Measurements from ENCODE around the gene PCDHA8. TPM values are rescaled to one million over a fixed set of nuclear protein-coding genes. Genes with fewer than 3 reads are reported as not detected.
"Not testable (repeated sequence)": the region's sequence is repeated elsewhere in the genome, so short reads cannot be mapped to it uniquely, and the experiment has no call there.

The PCDHA8 gene
- total RNA-seq, 4 donors from 2014 or later, result 0.18 TPM; not detected in 3

DNA sequence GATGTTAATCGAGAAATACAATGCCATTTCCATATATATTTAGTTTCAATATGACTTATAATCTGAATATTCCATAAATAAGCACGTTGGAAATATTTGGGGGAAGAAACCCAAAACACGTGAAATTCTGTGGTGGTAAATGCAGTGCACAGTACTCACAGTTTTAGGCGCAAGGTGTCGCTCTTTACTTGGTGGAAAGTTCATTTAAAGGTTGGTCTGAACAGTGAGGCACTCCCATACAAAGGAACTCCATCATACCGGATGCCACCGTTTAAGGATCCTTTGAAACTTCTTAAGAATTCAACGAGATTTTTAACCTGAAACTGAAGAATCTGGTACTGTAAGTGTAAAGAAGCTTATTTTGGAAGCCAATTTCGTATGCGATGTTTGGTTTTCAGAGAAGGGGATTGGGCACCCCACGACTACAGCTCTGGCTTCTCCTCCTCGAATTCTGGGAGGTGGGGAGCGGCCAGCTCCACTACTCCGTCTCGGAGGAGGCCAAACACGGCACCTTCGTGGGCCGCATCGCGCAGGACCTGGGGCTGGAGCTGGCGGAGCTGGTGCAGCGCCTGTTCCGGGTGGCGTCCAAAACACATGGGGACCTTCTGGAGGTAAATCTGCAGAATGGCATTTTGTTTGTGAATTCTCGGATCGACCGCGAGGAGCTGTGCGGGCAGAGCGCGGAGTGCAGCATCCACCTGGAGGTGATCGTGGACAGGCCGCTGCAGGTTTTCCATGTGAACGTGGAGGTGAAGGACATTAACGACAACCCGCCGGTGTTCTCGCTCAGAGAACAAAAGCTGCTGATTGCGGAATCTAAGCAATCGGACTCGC lies 28.0 kb downstream of the PCDHA8 start, which contains the start of gene PCDHA11:
PCDHA11 (plus strand) TSS at position 237 of the 834 bp plus-strand sequence; CDS start at position 384, 147 bp downstream.
- no peak for DNase-seq
- Histone ChIP-seq H3K27ac (no peak within 1 kb of the TSS), H3K36me3 (no peaks in the 10 kb centered on the region), H3K27me3 (peaks cover 0 to 11% (median 0%) of the 10 kb centered on the region in 3 donors), H3K4me3 (peak within 1 kb of the TSS in 1 of 4 donors; percentile 10), H3K4me1 (no peaks in the 10 kb centered on the region), H3K9me3 (peaks cover 0 to 6% (median 0%) of the 10 kb centered on the region in 3 donors)
- in situ Hi-C loops (cut with MboI; ENCODE audit: low sequenced_read_pairs in 4 of 4) (no loop called here), intact Hi-C loops (cut with DNase I; ENCODE audit: low total_unique reads) (no loop called here)
- TF ChIP-seq, protein P1, sequence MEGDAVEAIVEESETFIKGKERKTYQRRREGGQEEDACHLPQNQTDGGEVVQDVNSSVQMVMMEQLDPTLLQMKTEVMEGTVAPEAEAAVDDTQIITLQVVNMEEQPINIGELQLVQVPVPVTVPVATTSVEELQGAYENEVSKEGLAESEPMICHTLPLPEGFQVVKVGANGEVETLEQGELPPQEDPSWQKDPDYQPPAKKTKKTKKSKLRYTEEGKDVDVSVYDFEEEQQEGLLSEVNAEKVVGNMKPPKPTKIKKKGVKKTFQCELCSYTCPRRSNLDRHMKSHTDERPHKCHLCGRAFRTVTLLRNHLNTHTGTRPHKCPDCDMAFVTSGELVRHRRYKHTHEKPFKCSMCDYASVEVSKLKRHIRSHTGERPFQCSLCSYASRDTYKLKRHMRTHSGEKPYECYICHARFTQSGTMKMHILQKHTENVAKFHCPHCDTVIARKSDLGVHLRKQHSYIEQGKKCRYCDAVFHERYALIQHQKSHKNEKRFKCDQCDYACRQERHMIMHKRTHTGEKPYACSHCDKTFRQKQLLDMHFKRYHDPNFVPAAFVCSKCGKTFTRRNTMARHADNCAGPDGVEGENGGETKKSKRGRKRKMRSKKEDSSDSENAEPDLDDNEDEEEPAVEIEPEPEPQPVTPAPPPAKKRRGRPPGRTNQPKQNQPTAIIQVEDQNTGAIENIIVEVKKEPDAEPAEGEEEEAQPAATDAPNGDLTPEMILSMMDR (IDR thresholded peaks at IDR 0.05 in 4 of 5, conservative IDR thresholded peaks at IDR 0.05 in 1 of 5), result no peak
- no peak for TF ChIP-seq POLR2A (IDR thresholded peaks at IDR 0.05)
- ATAC-seq, result no peak

DNA sequence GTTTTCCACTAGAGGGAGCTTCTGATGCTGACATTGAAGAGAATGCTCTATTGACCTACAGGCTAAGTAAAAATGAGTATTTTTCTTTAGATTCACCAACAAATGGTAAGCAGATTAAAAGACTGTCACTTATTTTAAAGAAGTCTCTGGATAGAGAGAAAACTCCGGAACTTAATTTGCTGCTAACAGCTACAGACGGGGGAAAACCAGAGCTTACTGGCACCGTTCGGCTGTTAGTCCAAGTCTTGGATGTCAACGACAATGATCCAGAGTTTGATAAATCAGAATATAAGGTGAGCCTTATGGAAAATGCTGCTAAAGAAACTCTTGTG lies 28.5 kb downstream of the PCDHA8 start:
- H3K4me3 ChIP-seq, result no peak overlapping the region
- TF ChIP-seq, protein P1 (IDR thresholded peaks at IDR 0.05 in 4 of 5, conservative IDR thresholded peaks at IDR 0.05 in 1 of 5), result no peak
- no peak for TF ChIP-seq POLR2A (IDR thresholded peaks at IDR 0.05)
- ATAC-seq, result no peak

GRCh38 chr5:140870221-140871201 lies 29.5 kb downstream of the PCDHA8 start:
- Histone ChIP-seq H3K27me3 (peaks cover 0 to 15% (median 9%) of the 10 kb centered on the region in 3 donors), H3K4me3 (no peak overlapping the region), H3K36me3 (no peaks in the 10 kb centered on the region), H3K4me1 (no peaks in the 10 kb centered on the region), H3K27ac (no peak overlapping the region), H3K9me3 (peaks cover 0 to 6% (median 0%) of the 10 kb centered on the region in 3 donors)
- in situ Hi-C loops (cut with MboI; ENCODE audit: low sequenced_read_pairs in 4 of 4) (no loop called here), intact Hi-C loops (cut with DNase I; ENCODE audit: low total_unique reads) (no loop called here)
- no peak for ATAC-seq
- TF ChIP-seq, protein P1 (IDR thresholded peaks at IDR 0.05 in 4 of 5, conservative IDR thresholded peaks at IDR 0.05 in 1 of 5), result no peak
- no peak for TF ChIP-seq POLR2A (IDR thresholded peaks at IDR 0.05)
- no peak for DNase-seq

More for the DNA sequence above, 28.5 kb downstream of the PCDHA8 start:
- in situ Hi-C loops (cut with MboI; ENCODE audit: low sequenced_read_pairs in 4 of 4), result no loop called here
- H3K36me3 ChIP-seq, result no peaks in the 10 kb centered on the region
- H3K27me3 ChIP-seq, result peaks cover 0 to 11% (median 0%) of the 10 kb centered on the region in 3 donors
- peaks cover 0 to 6% (median 0%) of the 10 kb centered on the region in 3 donors for H3K9me3 ChIP-seq
- no peak for DNase-seq
- no peaks in the 10 kb centered on the region for H3K4me1 ChIP-seq
- intact Hi-C loops (cut with DNase I; ENCODE audit: low total_unique reads), result no loop called here
- no peak overlapping the region for H3K27ac ChIP-seq

DNA sequence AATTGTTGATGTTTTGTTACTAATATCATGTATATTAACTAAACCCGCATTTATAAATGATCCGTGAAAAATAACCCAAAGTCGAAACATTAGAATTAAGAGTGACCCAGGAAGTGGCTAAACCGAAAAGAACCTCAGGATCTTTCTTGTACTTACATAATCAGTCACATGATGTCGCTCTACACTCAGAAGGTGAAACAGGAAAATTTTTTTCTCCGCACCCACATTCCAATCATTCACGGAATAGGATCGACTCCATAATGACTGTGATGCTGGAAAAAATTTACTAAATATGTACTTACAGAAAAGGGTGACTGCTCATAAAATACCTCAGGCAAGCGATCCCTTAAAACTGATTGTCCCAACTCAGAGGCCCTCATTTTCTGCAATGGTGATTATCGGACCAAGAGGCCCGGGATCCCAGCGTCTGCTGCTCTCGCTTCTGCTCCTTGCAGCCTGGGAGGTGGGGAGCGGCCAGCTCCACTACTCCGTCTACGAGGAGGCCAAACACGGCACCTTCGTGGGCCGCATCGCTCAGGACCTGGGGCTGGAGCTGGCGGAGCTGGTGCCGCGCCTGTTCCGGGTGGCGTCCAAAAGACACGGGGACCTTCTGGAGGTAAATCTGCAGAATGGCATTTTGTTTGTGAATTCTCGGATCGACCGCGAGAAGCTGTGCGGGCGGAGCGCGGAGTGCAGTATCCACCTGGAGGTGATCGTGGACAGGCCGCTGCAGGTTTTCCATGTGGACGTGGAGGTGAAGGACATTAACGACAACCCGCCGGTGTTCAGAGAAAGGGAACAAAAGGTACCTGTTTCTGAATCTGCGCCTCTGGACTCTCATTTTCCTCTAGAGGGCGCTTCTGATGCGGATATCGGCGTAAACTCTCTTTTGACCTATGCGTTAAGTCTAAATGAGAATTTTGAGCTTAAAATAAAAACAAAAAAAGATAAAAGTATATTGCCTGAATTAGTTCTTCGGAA lies 34.4 kb downstream of the PCDHA8 start, which contains the start of gene PCDHA12:
PCDHA12 (plus strand) TSS at position 224 of the 981 bp plus-strand sequence; CDS start at position 389, 165 bp downstream.
- TF ChIP-seq POLR2A (IDR thresholded peaks at IDR 0.05), result no peak
- TF ChIP-seq, protein P1 (IDR thresholded peaks at IDR 0.05 in 4 of 5, conservative IDR thresholded peaks at IDR 0.05 in 1 of 5), result no peak
- Histone ChIP-seq H3K27me3 (peaks cover 0 to 23% (median 11%) of the 10 kb centered on the region in 3 donors), H3K9me3 (peaks cover 0 to 6% (median 0%) of the 10 kb centered on the region in 3 donors), H3K36me3 (no peaks in the 10 kb centered on the region), H3K4me3 (no peak within 1 kb of the TSS), H3K4me1 (no peaks in the 10 kb centered on the region), H3K27ac (no peak within 1 kb of the TSS)
- in situ Hi-C loops (cut with MboI; ENCODE audit: low sequenced_read_pairs in 4 of 4) (no loop called here), intact Hi-C loops (cut with DNase I; ENCODE audit: low total_unique reads) (no loop called here)
- ATAC-seq, result no peak
- DNase-seq, result no peak

GRCh38 chr5:140876541-140877261 lies 35.7 kb downstream of the PCDHA8 start:
- DNase-seq; H3K27ac ChIP-seq; intact Hi-C loops (cut with DNase I; ENCODE audit: low total_unique reads); H3K36me3 ChIP-seq; H3K4me1 ChIP-seq; H3K9me3 ChIP-seq; in situ Hi-C loops (cut with MboI; ENCODE audit: low sequenced_read_pairs in 4 of 4); H3K4me3 ChIP-seq; ATAC-seq: not testable (repeated sequence)
- peaks cover 1 to 23% (median 17%) of the 10 kb centered on the region in 3 donors for H3K27me3 ChIP-seq
